OCI-LY1 (cell line): ENCODE data around the gene TTC28.
"Not testable (repeated sequence)": the region's sequence is repeated elsewhere in the genome, so short reads cannot be mapped to it uniquely, and the experiment has no call there.

Experiments used
- H2AFZ ChIP-seq: fragments of 200-600 bp; sonication (generic), shearing (Covaris generic); 2 replicates; pipeline ENCODE4 v1.6.0; 2014; ENCODE audit warnings: antibody characterized with exemption, mild to moderate bottlenecking, low read length
- H3F3A ChIP-seq: fragments of 200-600 bp; sonication (generic), shearing (Covaris generic); 2 replicates; pipeline ENCODE4 v1.6.0; 2014; ENCODE audit warnings: mild to moderate bottlenecking, antibody characterized with exemption, low read length, moderate library complexity; ENCODE audit not compliant: insufficient read depth
- H3K27ac ChIP-seq: fragments of 200-600 bp; sonication (generic); 2 replicates; pipeline ENCODE4 v1.5.1; 2014; ENCODE audit warnings: low read length, mixed run types, mild to moderate bottlenecking, low read depth; ENCODE audit not compliant: poor library complexity, severe bottlenecking
- H3K27me3 ChIP-seq: fragments of 200-600 bp; sonication (generic); 2 replicates; pipeline ENCODE4 v1.6.0; 2014; ENCODE audit warnings: antibody characterized with exemption, mild to moderate bottlenecking, low read length, moderate library complexity; ENCODE audit not compliant: insufficient read depth
- H3K36me3 ChIP-seq: fragments of 200-600 bp; sonication (generic); 2 replicates; pipeline ENCODE4 v1.6.1; 2014; ENCODE audit warnings: mild to moderate bottlenecking, antibody characterized with exemption, low read length, moderate library complexity, mixed read lengths; ENCODE audit not compliant: insufficient read depth
- H3K4me1 ChIP-seq: fragments of 200-600 bp; sonication (generic); 2 replicates; pipeline ENCODE4 v1.5.1; 2014; ENCODE audit warnings: mild to moderate bottlenecking, low read length, moderate library complexity; ENCODE audit not compliant: insufficient read depth, severe bottlenecking
- H3K4me2 ChIP-seq: fragments of 200-600 bp; sonication (generic), shearing (Covaris generic); 2 replicates; pipeline ENCODE4 v1.6.1; 2014; ENCODE audit warnings: low read length
- H3K4me3 ChIP-seq: fragments of 200-600 bp; sonication (generic); 2 replicates; pipeline ENCODE4 v1.5.1; 2014; ENCODE audit warnings: low read length, low read depth, mild to moderate bottlenecking, mixed read lengths; ENCODE audit not compliant: poor library complexity, severe bottlenecking
- H3K79me2 ChIP-seq: fragments of 200-600 bp; shearing (Covaris generic); 2 replicates; pipeline ENCODE4 v1.6.1; 2016; ENCODE audit warnings: mixed run types, low read length, mixed read lengths; ENCODE audit not compliant: insufficient read depth
- H3K9ac ChIP-seq: fragments of 200-600 bp; sonication (generic), shearing (Covaris generic); 2 replicates; pipeline ENCODE4 v1.6.1; 2014; ENCODE audit warnings: mild to moderate bottlenecking, low read length, mixed read lengths
- H3K9me2 ChIP-seq: fragments of 200-600 bp; sonication (generic), shearing (Covaris generic); 2 replicates; pipeline ENCODE4 v1.6.1; 2014; ENCODE audit warnings: low read depth, mild to moderate bottlenecking, low read length, mixed read lengths
- H3K9me3 ChIP-seq: fragments of 200-600 bp; shearing (Covaris generic); 2 replicates; pipeline ENCODE4 v1.6.1; 2014; ENCODE audit warnings: low read length, mixed read lengths
- H4K20me1 ChIP-seq: fragments of 200-600 bp; sonication (generic), shearing (Covaris generic); 2 replicates; pipeline ENCODE4 v1.6.0; 2016; ENCODE audit warnings: mild to moderate bottlenecking, low read length; ENCODE audit not compliant: insufficient read depth
- CTCF ChIP-seq: fragments of 200-600 bp; sonication (generic), shearing (Covaris generic); IDR thresholded peaks from 2 replicates; pipeline ENCODE4 v1.5.1; 2017; ENCODE audit warnings: mild to moderate bottlenecking, antibody characterized with exemption, low read length, moderate library complexity, mixed read lengths
- EZH2 ChIP-seq: fragments of 200-600 bp; sonication (generic), shearing (Covaris generic); IDR thresholded peaks from 2 replicates; pipeline ENCODE4 v1.8.0; 2017; ENCODE audit warnings: borderline replicate concordance, mixed run types, mild to moderate bottlenecking, antibody characterized with exemption, low read length, moderate library complexity, mixed read lengths

The TTC28 gene

GRCh38 chr22:28679611-28680287, at the start of gene TTC28:
Gene TTC28, minus strand, starts transcription at chr22:28679840. Its CDS starts 117 bp downstream, at chr22:28679723.
- not testable (repeated sequence) for H4K20me1 ChIP-seq, H2AFZ ChIP-seq

GRCh38 chr22:28728621-28729313, 49.1 kb upstream of the TTC28 start:
- no peak for TF ChIP-seq EZH2
- no peak for TF ChIP-seq CTCF
- Histone ChIP-seq H3K4me2 (no peak overlapping the region), H3K27me3 (no peaks in the 10 kb centered on the region), H3K9ac (no peak overlapping the region), H3K9me3 (no peaks in the 10 kb centered on the region), H3K4me1 (no peaks in the 10 kb centered on the region), H3K4me3 (no peak overlapping the region), H3K79me2 (0 out of 2 replicates have a peak, but pooled peaks cover 5% of the 10 kb centered on the region), H3K27ac (no peak overlapping the region), H2AFZ (no peak overlapping the region), H4K20me1 (no peaks in the 10 kb centered on the region), H3K9me2 (no peaks in the 10 kb centered on the region), H3F3A (no peaks in the 10 kb centered on the region), H3K36me3 (peaks cover 50% of the 10 kb centered on the region)

More at GRCh38 chr22:28679611-28680287, at the start of gene TTC28:
- not testable (repeated sequence) for H3K79me2 ChIP-seq, H3K27ac ChIP-seq, H3K9me2 ChIP-seq, H3K36me3 ChIP-seq, H3K9ac ChIP-seq, H3K4me1 ChIP-seq, H3K9me3 ChIP-seq, H3F3A ChIP-seq
- Histone ChIP-seq H3K27me3 (peaks cover 13% of the 10 kb centered on the region; the same call in 1 of the 2 replicates), H3K4me2 (peak within 1 kb of the TSS; percentile 54), H3K4me3 (peak within 1 kb of the TSS; percentile 51)

- Histone ChIP-seq H3K4me2 (no peak overlapping the region), H3F3A (no peaks in the 10 kb centered on the region)
These were observed 48.4 kb upstream of the TTC28 start for GRCh38 chr22:28728002-28728401.

More at GRCh38 chr22:28728002-28728401, 48.4 kb upstream of the TTC28 start:
- Histone ChIP-seq H3K79me2 (0 out of 2 replicates have a peak, but pooled peaks cover 5% of the 10 kb centered on the region), H3K36me3 (peaks cover 50% of the 10 kb centered on the region), H3K4me3 (no peak overlapping the region), H3K9me3 (no peaks in the 10 kb centered on the region), H2AFZ (no peak overlapping the region), H3K9ac (no peak overlapping the region), H3K4me1 (no peaks in the 10 kb centered on the region), H3K27ac (no peak overlapping the region), H4K20me1 (no peaks in the 10 kb centered on the region), H3K9me2 (no peaks in the 10 kb centered on the region), H3K27me3 (no peaks in the 10 kb centered on the region)
- TF ChIP-seq EZH2 (no peak), CTCF (no peak)
